ENCODE results near the gene CHODL.

The CHODL gene

DNA sequence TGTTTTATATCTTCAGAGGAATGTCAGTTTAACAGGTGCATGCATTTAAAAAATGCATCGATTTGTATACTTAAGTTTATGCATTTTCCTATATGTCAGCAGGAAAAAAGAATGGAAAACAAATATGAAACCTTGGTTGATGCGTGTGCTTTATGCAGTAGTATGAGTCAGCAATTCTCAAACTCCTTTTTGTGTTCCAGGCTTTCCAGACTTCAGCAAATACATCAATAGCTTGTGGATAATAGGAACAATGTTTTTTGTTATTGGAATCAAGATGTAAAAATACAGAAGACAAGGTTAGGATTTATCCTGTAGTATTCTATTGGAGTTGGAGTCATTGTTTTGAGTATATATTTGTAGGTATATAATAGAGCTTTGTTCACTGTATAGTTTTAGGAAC lies 45.2 kb downstream of the CHODL start:
- DNase-seq (ENCODE audit: low spot score): no peak

DNA sequence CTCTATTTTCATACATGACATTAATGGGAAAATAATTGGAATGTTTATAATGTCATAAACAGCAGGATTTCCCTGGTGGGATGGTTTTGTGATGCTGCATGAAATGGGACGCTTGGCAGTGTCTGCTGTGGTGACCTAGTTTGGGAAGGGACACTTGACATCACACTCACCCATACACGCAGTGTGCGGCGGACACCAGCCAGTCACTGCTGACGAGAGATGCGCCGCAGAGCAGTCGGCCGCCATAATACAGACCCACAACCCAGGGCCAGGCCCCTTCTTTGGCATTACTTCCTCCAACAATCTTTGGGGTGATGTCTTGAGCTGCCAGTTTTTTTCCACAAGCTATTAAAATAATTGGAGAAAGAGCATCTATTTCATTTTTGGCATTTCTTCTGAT lies 49.5 kb downstream of the CHODL start:
- DNase-seq (ENCODE audit: low spot score): no peak

DNA sequence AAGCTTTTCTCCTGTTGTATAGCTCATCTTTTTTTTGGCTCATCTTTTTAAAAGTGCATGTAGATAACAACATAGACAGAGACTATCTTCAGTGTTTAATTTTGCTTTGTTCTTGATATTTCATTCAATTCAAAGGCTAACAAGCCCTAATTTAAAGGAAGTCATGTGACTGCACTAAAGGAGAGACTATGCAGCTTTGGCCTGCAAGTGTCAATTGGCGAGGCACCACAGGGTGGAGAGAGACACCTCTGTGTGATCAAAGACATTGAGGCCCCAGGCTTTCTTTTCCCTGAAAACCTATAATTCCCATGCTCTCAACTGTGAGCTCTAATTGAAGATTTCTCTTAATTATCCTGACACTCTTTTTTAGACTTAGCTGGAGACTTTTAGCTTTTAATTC lies 53.6 kb downstream of the CHODL start:
- no peak for DNase-seq (ENCODE audit: low spot score)
